Activated T-helper 1 cell treated with anti-CD3 and anti-CD28 coated beads, Interleukin-12 subunit alpha, Interleukin-12 subunit beta, Interleukin-2, Interleukin-4 antibody, amounts not matched to agents 30 ng/mL and 10 ng/mL and 1 ng/mL, durations not matched to agents 14 hours and 24 hours and 36 hours (primary cell): ENCODE measurements around the gene KRTAP25-1. TPM values are rescaled to one million over a fixed set of nuclear protein-coding genes. Genes with fewer than 3 reads are reported as not detected.

Experiments used
- DNase-seq: peaks from one replicate; pipeline ENCODE4 v3.0.0; 2021; ENCODE audit warnings: low spot score
- H3K27ac Mint-ChIP-seq: one replicate; pipeline ENCODE4 v1.8.0; 2021; ENCODE audit warnings: mild to moderate bottlenecking, mixed read lengths
- H3K27me3 Mint-ChIP-seq: one replicate; pipeline ENCODE4 v1.8.0; 2022; ENCODE audit warnings: mild to moderate bottlenecking, moderate library complexity, mixed read lengths; ENCODE audit not compliant: insufficient read depth
- H3K36me3 Mint-ChIP-seq: one replicate; pipeline ENCODE4 v1.8.0; 2021; ENCODE audit warnings: low read depth, mixed read lengths
- H3K4me1 Mint-ChIP-seq: one replicate; pipeline ENCODE4 v1.8.0; 2021; ENCODE audit warnings: low read depth, mixed read lengths
- H3K4me3 Mint-ChIP-seq: one replicate; pipeline ENCODE4 v1.8.0; 2021; ENCODE audit warnings: mild to moderate bottlenecking, moderate library complexity, mixed read lengths
- H3K9me3 Mint-ChIP-seq: one replicate; pipeline ENCODE4 v1.8.0; 2021; ENCODE audit warnings: mixed read lengths
- intact Hi-C: fragments of 100-400 bp; cut with micrococcal nuclease; formaldehyde crosslinking; loops from one replicate; pipeline ENCODE4 v1.15.1; 2024
- total RNA-seq: library from RNA; stranded (reverse); gene quantifications from 2 replicates; pipeline ENCODE4 v1.2.3, GENCODE V29; 2022

The KRTAP25-1 gene
- total RNA-seq: not detected in 2 replicates

- Mint-ChIP-seq H3K9me3 (no peaks in the 10 kb centered on the region), H3K27me3 (peaks cover 2% of the 10 kb centered on the region), H3K4me3 (no peak within 1 kb of the TSS), H3K36me3 (no peaks in the 10 kb centered on the region), H3K4me1 (no peaks in the 10 kb centered on the region), H3K27ac (no peak within 1 kb of the TSS)
- no peak for DNase-seq
- intact Hi-C loops: no loop called here
Measured at GRCh38 chr21:30289215-30289614, at the start of gene KRTAP25-1. Gene KRTAP25-1, minus strand, starts transcription at chr21:30289514. Its CDS starts 24 bp downstream, at chr21:30289490.

- Mint-ChIP-seq H3K4me3 (no peak overlapping the region), H3K36me3 (no peaks in the 10 kb centered on the region)
Measured at GRCh38 chr21:30338717-30339116, 49.4 kb upstream of the KRTAP25-1 start.

GRCh38 chr21:30337772-30338171 lies 48.5 kb upstream of the KRTAP25-1 start:
- Mint-ChIP-seq H3K27ac (no peak overlapping the region), H3K9me3 (no peaks in the 10 kb centered on the region), H3K36me3 (no peaks in the 10 kb centered on the region), H3K27me3 (no peaks in the 10 kb centered on the region), H3K4me1 (no peaks in the 10 kb centered on the region), H3K4me3 (no peak overlapping the region)
- DNase-seq: no peak
- intact Hi-C loops: no loop called here

More at GRCh38 chr21:30338717-30339116, 49.4 kb upstream of the KRTAP25-1 start:
- no peaks in the 10 kb centered on the region for H3K9me3 Mint-ChIP-seq
- intact Hi-C loops: no loop called here
- H3K27ac Mint-ChIP-seq: no peak overlapping the region
- DNase-seq: no peak
- no peaks in the 10 kb centered on the region for H3K27me3 Mint-ChIP-seq
- no peaks in the 10 kb centered on the region for H3K4me1 Mint-ChIP-seq

- H3K27ac Mint-ChIP-seq: no peak within 1 kb of the TSS
- no peaks in the 10 kb centered on the region for H3K4me1 Mint-ChIP-seq
- intact Hi-C loops: no loop called here
- H3K27me3 Mint-ChIP-seq: no peaks in the 10 kb centered on the region
- no peak for DNase-seq
- no peak within 1 kb of the TSS for H3K4me3 Mint-ChIP-seq
- no peaks in the 10 kb centered on the region for H3K36me3 Mint-ChIP-seq
- H3K9me3 Mint-ChIP-seq: no peaks in the 10 kb centered on the region
Measured at GRCh38 chr21:30337276-30337744, 48.0 kb upstream of the KRTAP25-1 start, which contains the start of gene KRTAP27-1. Gene KRTAP27-1, minus strand, starts transcription at chr21:30337694. Its CDS starts 26 bp downstream, at chr21:30337668.

GRCh38 chr21:30336596-30336995 lies 47.3 kb upstream of the KRTAP25-1 start:
- H3K9me3 Mint-ChIP-seq: no peaks in the 10 kb centered on the region
- H3K27ac Mint-ChIP-seq: no peak overlapping the region
- H3K27me3 Mint-ChIP-seq: no peaks in the 10 kb centered on the region
- intact Hi-C loops: no loop called here
- H3K4me1 Mint-ChIP-seq: no peaks in the 10 kb centered on the region
- H3K36me3 Mint-ChIP-seq: no peaks in the 10 kb centered on the region
- H3K4me3 Mint-ChIP-seq: no peak overlapping the region
- DNase-seq: no peak

- Mint-ChIP-seq H3K4me3 (no peak overlapping the region), H3K27me3 (no peaks in the 10 kb centered on the region), H3K4me1 (no peaks in the 10 kb centered on the region), H3K27ac (no peak overlapping the region), H3K36me3 (no peaks in the 10 kb centered on the region), H3K9me3 (no peaks in the 10 kb centered on the region)
- DNase-seq: no peak
- intact Hi-C loops: no loop called here
Measured at GRCh38 chr21:30333736-30334135, 44.4 kb upstream of the KRTAP25-1 start.

- no peaks in the 10 kb centered on the region for H3K27me3 Mint-ChIP-seq
- H3K27ac Mint-ChIP-seq: no peak overlapping the region
- no peak overlapping the region for H3K4me3 Mint-ChIP-seq
- DNase-seq: no peak
- intact Hi-C loops: no loop called here
- no peaks in the 10 kb centered on the region for H3K4me1 Mint-ChIP-seq
- H3K36me3 Mint-ChIP-seq: no peaks in the 10 kb centered on the region
- H3K9me3 Mint-ChIP-seq: no peaks in the 10 kb centered on the region
Measured at GRCh38 chr21:30332681-30333080, 43.4 kb upstream of the KRTAP25-1 start.

GRCh38 chr21:30329203-30329875 lies 40.0 kb upstream of the KRTAP25-1 start:
- no peak for DNase-seq
- Mint-ChIP-seq H3K9me3 (peaks cover 14% of the 10 kb centered on the region), H3K27me3 (no peaks in the 10 kb centered on the region), H3K4me1 (no peaks in the 10 kb centered on the region), H3K4me3 (no peak overlapping the region), H3K27ac (no peak overlapping the region), H3K36me3 (no peaks in the 10 kb centered on the region)
- intact Hi-C loops: no loop called here

- Mint-ChIP-seq H3K9me3 (peaks cover 14% of the 10 kb centered on the region), H3K36me3 (no peaks in the 10 kb centered on the region), H3K4me3 (no peak overlapping the region), H3K4me1 (no peaks in the 10 kb centered on the region), H3K27ac (no peak overlapping the region), H3K27me3 (peaks cover 2% of the 10 kb centered on the region)
- DNase-seq: no peak
- intact Hi-C loops: no loop called here
Measured at GRCh38 chr21:30326390-30326789, 37.1 kb upstream of the KRTAP25-1 start.

GRCh38 chr21:30320215-30320614 lies 30.9 kb upstream of the KRTAP25-1 start, which contains the start of gene KRTAP26-1:
Gene KRTAP26-1, minus strand, starts transcription at chr21:30320315. Its CDS starts 280 bp downstream, at chr21:30320035.
- Mint-ChIP-seq H3K9me3 (no peaks in the 10 kb centered on the region), H3K27me3 (peaks cover 2% of the 10 kb centered on the region), H3K27ac (no peak within 1 kb of the TSS), H3K4me1 (no peaks in the 10 kb centered on the region), H3K36me3 (no peaks in the 10 kb centered on the region), H3K4me3 (no peak within 1 kb of the TSS)
- intact Hi-C loops: no loop called here
- no peak for DNase-seq

- Mint-ChIP-seq H3K27ac (no peak overlapping the region), H3K36me3 (no peaks in the 10 kb centered on the region), H3K9me3 (no peaks in the 10 kb centered on the region), H3K4me1 (no peaks in the 10 kb centered on the region), H3K27me3 (no peaks in the 10 kb centered on the region), H3K4me3 (no peak overlapping the region)
- no peak for DNase-seq
- intact Hi-C loops: no loop called here
Measured at GRCh38 chr21:30315701-30316100, 26.4 kb upstream of the KRTAP25-1 start.

GRCh38 chr21:30306884-30307283 lies 17.6 kb upstream of the KRTAP25-1 start:
- Mint-ChIP-seq H3K4me3 (no peak overlapping the region), H3K4me1 (no peaks in the 10 kb centered on the region), H3K36me3 (no peaks in the 10 kb centered on the region), H3K9me3 (no peaks in the 10 kb centered on the region), H3K27ac (no peak overlapping the region), H3K27me3 (no peaks in the 10 kb centered on the region)
- intact Hi-C loops: no loop called here
- DNase-seq: no peak

GRCh38 chr21:30305136-30305535 lies 15.8 kb upstream of the KRTAP25-1 start:
- Mint-ChIP-seq H3K36me3 (no peaks in the 10 kb centered on the region), H3K4me1 (no peaks in the 10 kb centered on the region)
- intact Hi-C loops: no loop called here

More at GRCh38 chr21:30305136-30305535, 15.8 kb upstream of the KRTAP25-1 start:
- Mint-ChIP-seq H3K27me3 (no peaks in the 10 kb centered on the region), H3K4me3 (no peak overlapping the region), H3K9me3 (no peaks in the 10 kb centered on the region), H3K27ac (no peak overlapping the region)
- no peak for DNase-seq
